GM18858 (cell line): Measurements from ENCODE around the gene WDR76.

ENCODE experiments used
- ATAC-seq: cut with Tn5 transposase; IDR thresholded peaks from one replicate; pipeline ENCODE4 v1.9.1; 2021; ENCODE audit not compliant: unreplicated experiment

WDR76 gene

DNA sequence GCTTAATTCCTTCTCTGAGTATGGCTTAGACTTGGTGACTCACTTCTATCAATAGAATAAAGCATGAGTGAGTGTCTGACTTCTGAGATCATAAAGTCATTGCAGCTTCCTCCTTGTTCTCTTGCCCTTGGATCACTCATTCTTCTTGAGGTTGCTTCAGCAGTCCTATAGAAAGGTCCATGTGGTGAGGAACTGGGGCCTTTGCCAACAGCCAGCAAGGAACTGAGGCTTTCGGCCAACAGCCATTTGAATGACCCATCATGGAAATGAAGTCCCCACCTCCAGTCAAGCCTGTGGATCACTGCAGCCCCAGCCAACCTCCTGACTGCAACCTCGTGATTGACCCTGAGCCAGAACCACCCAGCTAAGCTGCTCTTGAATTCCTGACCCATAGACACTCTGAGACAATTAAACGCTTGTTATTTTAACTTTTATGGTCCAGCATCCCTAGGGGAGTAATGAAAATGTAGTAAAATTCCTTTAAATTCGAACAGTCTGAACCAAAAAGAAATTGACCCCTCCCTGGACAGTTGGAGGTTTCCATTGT, 84.5 kb downstream of the WDR76 start:
- no peak for ATAC-seq

DNA sequence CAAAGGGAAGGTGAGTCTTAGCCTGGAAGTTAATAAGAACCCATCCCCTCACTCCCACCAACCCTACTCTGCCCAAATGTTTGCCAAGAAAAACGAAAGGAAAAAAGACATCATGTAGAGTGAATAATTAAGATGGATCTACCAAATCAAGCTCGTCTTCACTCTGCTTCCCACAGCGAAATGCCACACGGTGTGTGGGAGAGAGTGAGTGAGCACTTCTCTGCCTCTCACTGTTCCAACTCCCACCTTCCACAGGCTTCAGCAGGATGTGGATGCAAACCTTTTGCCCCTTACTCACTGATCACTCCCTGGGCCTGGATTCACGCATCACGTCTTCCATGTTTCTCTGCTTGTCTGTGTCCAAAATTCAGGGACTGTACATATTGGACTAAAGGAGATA, 85.4 kb downstream of the WDR76 start:
- ATAC-seq, result no peak

DNA sequence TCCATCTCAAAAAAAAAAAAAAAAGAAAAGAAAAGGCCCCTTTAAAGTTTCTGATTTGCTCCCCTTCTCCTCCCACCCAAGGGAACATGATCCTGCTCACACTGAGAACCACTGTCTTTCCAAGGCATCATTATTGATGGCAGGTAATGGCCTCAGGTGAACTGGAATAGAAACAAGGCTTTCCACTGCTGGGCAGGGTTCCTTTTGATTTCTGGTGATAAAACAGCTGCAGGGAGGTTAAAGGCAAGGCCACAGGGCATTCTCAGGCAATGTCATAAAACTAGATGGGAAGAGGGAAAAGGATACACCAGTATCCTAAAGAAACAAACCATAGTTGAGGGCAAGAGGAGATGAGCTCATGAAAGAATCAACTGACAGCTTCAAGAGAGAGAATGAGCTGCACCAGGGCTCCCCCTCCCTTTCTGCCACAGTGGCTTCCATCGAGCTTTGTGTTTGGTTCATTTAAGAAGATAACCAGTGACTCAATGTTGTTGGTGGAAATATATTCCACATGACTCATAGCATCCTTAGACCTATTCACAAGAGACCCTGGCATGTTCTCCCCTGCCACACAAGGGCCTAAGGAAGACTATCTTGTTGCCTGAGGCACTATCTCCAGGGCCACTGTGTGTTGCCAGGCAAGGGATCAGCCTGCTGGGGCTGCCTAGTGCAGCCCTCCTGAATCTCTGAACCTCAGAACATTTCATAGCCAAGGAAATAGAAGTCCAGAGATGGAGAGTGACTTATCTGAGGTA, 86.4 kb downstream of the WDR76 start:
- ATAC-seq, result no peak

DNA sequence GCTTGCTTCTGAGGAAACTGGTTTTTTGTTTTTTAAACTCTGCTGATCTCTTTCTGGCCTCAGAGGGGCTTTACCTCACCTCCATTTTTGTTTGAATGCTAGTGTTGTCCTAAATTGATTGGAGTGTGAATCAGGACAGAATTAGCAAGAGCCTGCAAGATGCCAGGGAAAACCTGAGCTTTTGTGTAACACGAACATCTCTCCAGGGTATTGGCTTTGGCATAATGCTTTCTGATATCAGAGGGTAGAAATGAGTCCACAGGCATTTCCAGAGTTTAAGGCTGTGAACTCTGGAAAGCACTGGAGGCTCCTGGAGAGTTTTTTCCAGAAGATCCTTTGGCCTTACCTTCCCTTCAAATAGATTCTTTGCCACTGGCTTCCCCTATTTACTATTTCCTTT, 87.1 kb downstream of the WDR76 start:
- ATAC-seq, result no peak

DNA sequence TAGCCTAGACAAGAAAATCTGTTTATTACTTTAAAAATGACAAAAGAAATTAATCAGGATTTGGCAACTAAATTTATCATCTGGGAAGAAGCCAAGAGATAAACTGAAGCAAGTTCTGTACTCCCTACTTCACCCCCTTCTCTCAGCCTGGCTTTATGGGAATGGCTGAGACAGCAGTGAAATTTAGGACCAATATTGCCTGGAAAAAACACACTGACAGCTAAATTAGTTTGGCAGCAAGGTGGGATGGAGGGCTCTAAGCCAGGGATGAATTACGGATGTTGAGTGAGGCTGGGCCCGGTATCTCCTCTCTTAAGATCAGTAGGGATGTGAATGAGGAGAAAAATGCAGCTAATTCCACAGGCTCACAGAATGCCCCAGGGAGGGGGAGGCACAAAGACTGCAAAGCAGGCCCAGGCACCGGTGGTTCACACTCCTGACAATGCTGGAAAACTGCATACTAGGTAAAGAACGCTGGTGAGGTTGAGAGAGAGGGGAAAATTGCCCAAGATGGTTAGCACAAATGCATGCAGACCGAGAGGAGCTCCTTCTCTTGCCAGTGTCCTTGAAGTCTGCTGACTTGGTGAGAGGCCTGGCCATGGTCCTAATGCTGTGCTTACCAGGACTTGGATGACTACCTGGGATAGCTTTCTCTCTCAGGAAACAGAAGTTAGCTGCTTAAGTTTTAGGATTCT, 89.0 kb downstream of the WDR76 start:
- ATAC-seq, result no peak

DNA sequence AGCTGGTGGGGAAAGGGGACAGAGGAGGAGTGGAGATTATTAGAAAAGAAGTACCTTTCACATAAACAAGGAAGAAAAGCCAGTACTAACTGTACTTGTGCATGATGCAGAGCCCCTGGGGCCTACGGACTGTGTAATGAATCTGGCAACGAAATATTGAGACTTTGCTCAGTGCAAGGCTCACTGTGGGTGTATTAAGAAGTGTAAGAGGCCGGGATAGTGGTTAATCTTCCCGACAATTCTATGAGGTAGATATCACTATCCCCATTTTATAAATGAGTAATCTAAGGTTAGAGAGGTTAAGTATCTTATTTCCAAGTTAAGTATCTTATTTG, 89.5 kb downstream of the WDR76 start:
- ATAC-seq, result no peak
